PFSK-1 (cell line): ENCODE data around the gene SAMD1.
A peak's percentile ranks its signal among the peaks of the same experiment; 100 is the strongest.

ENCODE experiments used
- FOXP2 ChIP-seq: optimal IDR thresholded peaks from 2 replicates; pipeline ENCODE3; 2011; ENCODE audit warnings: borderline replicate concordance, control low read depth, inconsistent platforms; ENCODE audit not compliant: insufficient read depth; ENCODE audit errors: extremely low read length, extremely low read depth
- POLR2AphosphoS5 ChIP-seq: IDR thresholded peaks from 2 replicates; pipeline ENCODE4 v1.6.1; 2012; ENCODE audit warnings: low read depth, mild to moderate bottlenecking, control low read depth, low read length, moderate library complexity
- SIN3A ChIP-seq: IDR thresholded peaks from 2 replicates; pipeline ENCODE4 v1.6.1; 2012; ENCODE audit warnings: mild to moderate bottlenecking, low read length, moderate library complexity, borderline replicate concordance; ENCODE audit not compliant: insufficient read depth
- TAF1 ChIP-seq: IDR thresholded peaks from 2 replicates; pipeline ENCODE4 v1.6.1; 2012; ENCODE audit warnings: low read length, control low read depth, borderline replicate concordance; ENCODE audit not compliant: insufficient read depth
- TF ChIP-seq, protein P1 (sequence below), 2 experiments: IDR thresholded peaks; 2 replicates each; pipeline versions ENCODE4 v1.6.1 to v1.8.0; 2011 to 2012; ENCODE audit warnings: low read depth in 2 of 2, low read length in 2 of 2, control low read depth in 1 of 2, inconsistent platforms in 1 of 2, mild to moderate bottlenecking in 1 of 2, moderate library complexity in 1 of 2; ENCODE audit not compliant: insufficient read depth in 1 of 2

The SAMD1 gene

GRCh38 chr19:14078411-14078810 lies 12.1 kb downstream of the SAMD1 start:
- TF ChIP-seq POLR2AphosphoS5 = no peak
- no peak for TF ChIP-seq FOXP2
- no peak for TF ChIP-seq TAF1
- TF ChIP-seq, protein P1, sequence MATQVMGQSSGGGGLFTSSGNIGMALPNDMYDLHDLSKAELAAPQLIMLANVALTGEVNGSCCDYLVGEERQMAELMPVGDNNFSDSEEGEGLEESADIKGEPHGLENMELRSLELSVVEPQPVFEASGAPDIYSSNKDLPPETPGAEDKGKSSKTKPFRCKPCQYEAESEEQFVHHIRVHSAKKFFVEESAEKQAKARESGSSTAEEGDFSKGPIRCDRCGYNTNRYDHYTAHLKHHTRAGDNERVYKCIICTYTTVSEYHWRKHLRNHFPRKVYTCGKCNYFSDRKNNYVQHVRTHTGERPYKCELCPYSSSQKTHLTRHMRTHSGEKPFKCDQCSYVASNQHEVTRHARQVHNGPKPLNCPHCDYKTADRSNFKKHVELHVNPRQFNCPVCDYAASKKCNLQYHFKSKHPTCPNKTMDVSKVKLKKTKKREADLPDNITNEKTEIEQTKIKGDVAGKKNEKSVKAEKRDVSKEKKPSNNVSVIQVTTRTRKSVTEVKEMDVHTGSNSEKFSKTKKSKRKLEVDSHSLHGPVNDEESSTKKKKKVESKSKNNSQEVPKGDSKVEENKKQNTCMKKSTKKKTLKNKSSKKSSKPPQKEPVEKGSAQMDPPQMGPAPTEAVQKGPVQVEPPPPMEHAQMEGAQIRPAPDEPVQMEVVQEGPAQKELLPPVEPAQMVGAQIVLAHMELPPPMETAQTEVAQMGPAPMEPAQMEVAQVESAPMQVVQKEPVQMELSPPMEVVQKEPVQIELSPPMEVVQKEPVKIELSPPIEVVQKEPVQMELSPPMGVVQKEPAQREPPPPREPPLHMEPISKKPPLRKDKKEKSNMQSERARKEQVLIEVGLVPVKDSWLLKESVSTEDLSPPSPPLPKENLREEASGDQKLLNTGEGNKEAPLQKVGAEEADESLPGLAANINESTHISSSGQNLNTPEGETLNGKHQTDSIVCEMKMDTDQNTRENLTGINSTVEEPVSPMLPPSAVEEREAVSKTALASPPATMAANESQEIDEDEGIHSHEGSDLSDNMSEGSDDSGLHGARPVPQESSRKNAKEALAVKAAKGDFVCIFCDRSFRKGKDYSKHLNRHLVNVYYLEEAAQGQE (IDR thresholded peaks at IDR 0.05; ENCODE audit: insufficient read depth in 1 of 2, low read depth in 2 of 2, low read length in 2 of 2) = no peak
- no peak for TF ChIP-seq SIN3A

- TF ChIP-seq SIN3A (no peak), POLR2AphosphoS5 (no peak), FOXP2 (no peak), TAF1 (no peak)
- TF ChIP-seq, protein P1 (IDR thresholded peaks at IDR 0.05; ENCODE audit: insufficient read depth in 1 of 2, low read depth in 2 of 2, low read length in 2 of 2) = no peak
These were observed 16.4 kb downstream of the SAMD1 start for GRCh38 chr19:14073925-14074838.

DNA sequence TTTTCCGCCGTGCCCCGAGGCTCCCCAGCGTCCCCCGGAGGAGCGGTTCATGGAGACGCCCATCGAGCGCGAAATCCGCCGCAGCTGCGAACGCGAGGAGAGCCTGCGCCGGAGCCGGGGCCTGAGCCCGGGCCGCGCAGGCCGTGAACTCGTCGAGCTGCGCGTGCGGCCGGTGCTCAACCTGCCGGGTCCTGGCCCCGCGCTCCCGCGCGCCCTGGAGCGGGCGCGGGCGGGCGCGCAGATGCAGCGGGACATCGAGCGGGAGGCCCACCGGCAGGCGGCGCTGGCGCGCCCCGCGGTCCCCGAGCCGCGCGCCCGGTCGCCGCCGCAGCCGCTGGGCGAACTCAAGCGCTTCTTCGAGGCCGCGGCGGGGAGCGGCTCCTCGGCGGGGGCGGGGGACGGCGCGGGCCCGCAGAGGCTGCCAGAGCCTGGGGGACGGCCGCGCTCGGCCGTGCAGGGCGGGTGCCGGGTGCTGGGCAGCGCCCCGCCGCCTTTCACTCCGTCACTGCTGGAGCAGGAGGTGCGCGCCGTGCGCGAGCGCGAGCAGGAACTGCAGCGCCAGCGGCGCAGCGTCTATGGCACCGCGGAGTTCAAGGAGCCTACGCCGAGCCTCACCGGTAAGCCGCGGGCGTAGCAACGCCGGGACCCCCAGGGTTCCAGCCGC lies 17.2 kb downstream of the SAMD1 start:
- TF ChIP-seq FOXP2 = peak; percentile 28
- TF ChIP-seq, protein P1 (IDR thresholded peaks at IDR 0.05; ENCODE audit: insufficient read depth in 1 of 2, low read depth in 2 of 2, low read length in 2 of 2) = no peak

DNA sequence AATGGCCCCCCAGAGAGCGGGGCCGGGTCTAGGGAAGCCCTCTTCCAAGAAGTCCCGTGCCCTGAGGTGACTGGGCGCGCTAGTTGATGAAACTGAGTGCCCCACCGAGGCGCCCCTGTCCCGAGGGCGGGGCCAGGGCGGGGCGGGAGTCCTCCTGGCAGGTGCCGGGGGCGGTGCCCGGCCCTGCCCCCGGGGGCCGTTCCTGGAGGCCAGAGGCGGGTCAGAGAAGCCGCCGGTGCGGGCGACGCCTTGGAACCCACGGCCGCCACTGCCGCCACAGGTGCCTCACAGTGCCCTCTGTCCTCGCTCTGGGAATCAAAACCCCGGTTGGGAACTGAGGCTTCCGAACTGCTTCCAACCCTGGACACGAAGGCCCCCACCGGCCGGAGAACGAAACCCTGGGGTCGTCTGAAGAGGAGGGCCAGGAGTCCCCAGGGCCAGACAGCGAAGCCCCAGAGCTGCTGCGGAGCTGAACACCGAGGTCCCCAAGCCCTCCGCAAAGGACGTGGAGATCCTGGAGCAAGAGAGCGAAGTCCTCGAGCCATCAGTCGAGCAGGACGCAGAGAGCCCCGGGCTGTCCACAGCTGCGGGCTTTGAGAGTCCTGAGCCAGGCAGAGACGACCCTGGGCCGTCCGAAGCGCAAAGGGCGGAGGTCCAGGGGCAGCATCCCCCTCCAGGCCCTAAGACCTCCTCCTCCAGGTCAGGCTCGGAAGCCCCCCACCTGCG lies 17.9 kb downstream of the SAMD1 start, which contains the start of gene MISP3:
Gene MISP3 (plus strand): TSS at position 252 of the 726 bp plus-strand sequence. CDS start 524 bp downstream, outside the sequence.
- TF ChIP-seq TAF1 = no peak
- TF ChIP-seq FOXP2 = no peak
- TF ChIP-seq POLR2AphosphoS5 = no peak
- TF ChIP-seq, protein P1 (IDR thresholded peaks at IDR 0.05; ENCODE audit: insufficient read depth in 1 of 2, low read depth in 2 of 2, low read length in 2 of 2) = no peak
- no peak for TF ChIP-seq SIN3A
